ENCODE data around the gene ANKRD42.

- TF ChIP-seq POLR2AphosphoS5 (IDR thresholded peaks at IDR 0.05): no peak
- TF ChIP-seq, protein P1, sequence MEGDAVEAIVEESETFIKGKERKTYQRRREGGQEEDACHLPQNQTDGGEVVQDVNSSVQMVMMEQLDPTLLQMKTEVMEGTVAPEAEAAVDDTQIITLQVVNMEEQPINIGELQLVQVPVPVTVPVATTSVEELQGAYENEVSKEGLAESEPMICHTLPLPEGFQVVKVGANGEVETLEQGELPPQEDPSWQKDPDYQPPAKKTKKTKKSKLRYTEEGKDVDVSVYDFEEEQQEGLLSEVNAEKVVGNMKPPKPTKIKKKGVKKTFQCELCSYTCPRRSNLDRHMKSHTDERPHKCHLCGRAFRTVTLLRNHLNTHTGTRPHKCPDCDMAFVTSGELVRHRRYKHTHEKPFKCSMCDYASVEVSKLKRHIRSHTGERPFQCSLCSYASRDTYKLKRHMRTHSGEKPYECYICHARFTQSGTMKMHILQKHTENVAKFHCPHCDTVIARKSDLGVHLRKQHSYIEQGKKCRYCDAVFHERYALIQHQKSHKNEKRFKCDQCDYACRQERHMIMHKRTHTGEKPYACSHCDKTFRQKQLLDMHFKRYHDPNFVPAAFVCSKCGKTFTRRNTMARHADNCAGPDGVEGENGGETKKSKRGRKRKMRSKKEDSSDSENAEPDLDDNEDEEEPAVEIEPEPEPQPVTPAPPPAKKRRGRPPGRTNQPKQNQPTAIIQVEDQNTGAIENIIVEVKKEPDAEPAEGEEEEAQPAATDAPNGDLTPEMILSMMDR (IDR thresholded peaks at IDR 0.05): no peak
Observed at GRCh38 chr11:83170865-83171264, 22.6 kb upstream of the ANKRD42 start.

Data from sigmoid colon (tissue), 4 donors.